Ishikawa (cell line): ENCODE measurements around the gene LRRTM4.

ENCODE experiments used
- CEBPB ChIP-seq: IDR thresholded peaks from 2 replicates; pipeline ENCODE4 v1.6.1; 2012
- CREB1 ChIP-seq: IDR thresholded peaks from 2 replicates; pipeline ENCODE4 v1.6.1; 2012; ENCODE audit warnings: low read depth
- EGR1 ChIP-seq: IDR thresholded peaks from 2 replicates; pipeline ENCODE4 v1.6.1; 2012
- EP300 ChIP-seq: IDR thresholded peaks from 2 replicates; pipeline ENCODE4 v1.6.1; 2012; ENCODE audit warnings: borderline replicate concordance
- FOXM1 ChIP-seq: IDR thresholded peaks from 2 replicates; pipeline ENCODE4 v1.6.1; 2012; ENCODE audit warnings: low read depth, borderline replicate concordance
- MAX ChIP-seq: IDR thresholded peaks from 2 replicates; pipeline ENCODE4 v1.6.1; 2012
- NFIC ChIP-seq: IDR thresholded peaks from 2 replicates; pipeline ENCODE4 v1.6.1; 2012
- RAD21 ChIP-seq: IDR thresholded peaks from 2 replicates; pipeline ENCODE4 v1.6.1; 2012; ENCODE audit warnings: low read depth
- REST ChIP-seq: IDR thresholded peaks from 2 replicates; pipeline ENCODE4 v1.6.1; 2012; ENCODE audit warnings: low read depth, mild to moderate bottlenecking
- TAF1 ChIP-seq: IDR thresholded peaks from 2 replicates; pipeline ENCODE4 v1.6.1; 2012; ENCODE audit warnings: low read depth, mild to moderate bottlenecking
- TCF12 ChIP-seq: IDR thresholded peaks from 2 replicates; pipeline ENCODE4 v1.6.1; 2012; ENCODE audit warnings: low read depth
- TEAD4 ChIP-seq: IDR thresholded peaks from 2 replicates; pipeline ENCODE4 v1.6.1; 2012
- USF1 ChIP-seq: IDR thresholded peaks from 2 replicates; pipeline ENCODE4 v1.6.1; 2012
- YY1 ChIP-seq: IDR thresholded peaks from 2 replicates; pipeline ENCODE4 v1.6.1; 2012; ENCODE audit warnings: low read depth
- ZBTB7A ChIP-seq: IDR thresholded peaks from 2 replicates; pipeline ENCODE4 v1.6.1; 2012; ENCODE audit warnings: low read depth

Gene LRRTM4

DNA sequence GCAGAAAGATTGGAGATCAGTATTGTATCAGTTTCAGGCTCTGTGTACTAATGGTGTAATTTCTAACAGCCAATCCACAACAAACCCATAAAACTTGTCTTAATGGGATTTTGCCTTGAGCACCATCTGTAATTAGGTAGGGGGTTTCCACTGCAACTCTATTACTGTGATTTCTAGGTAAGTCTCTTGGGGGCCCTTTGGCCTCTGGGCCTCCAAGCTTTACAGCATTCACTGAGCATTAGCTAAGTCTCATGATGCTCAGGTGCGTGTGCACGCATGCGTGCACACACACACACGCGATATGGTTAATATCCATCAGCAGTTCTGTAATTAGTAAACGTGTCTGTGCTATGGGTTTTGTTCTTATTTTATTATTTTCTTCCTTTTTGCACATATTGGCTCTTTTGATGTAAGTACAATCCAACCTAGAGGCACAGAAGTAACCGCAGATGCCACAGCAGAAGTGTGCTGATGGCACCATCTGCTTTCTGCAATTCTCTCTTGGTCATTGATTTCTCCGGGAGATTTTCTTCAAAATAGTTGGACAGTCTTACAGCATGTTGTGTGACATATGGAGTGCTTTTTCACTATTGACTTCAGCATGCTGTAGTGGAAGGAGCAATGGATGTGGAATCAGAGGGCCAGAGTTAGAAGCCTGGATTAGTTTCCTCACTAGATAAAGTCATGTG, 592.0 kb downstream of the LRRTM4 start:
- TF ChIP-seq RAD21: no peak
- no peak for TF ChIP-seq EGR1
- TF ChIP-seq TCF12: no peak
- no peak for TF ChIP-seq FOXM1
- TF ChIP-seq CEBPB: no peak
- no peak for TF ChIP-seq REST
- TF ChIP-seq ZBTB7A: no peak

DNA sequence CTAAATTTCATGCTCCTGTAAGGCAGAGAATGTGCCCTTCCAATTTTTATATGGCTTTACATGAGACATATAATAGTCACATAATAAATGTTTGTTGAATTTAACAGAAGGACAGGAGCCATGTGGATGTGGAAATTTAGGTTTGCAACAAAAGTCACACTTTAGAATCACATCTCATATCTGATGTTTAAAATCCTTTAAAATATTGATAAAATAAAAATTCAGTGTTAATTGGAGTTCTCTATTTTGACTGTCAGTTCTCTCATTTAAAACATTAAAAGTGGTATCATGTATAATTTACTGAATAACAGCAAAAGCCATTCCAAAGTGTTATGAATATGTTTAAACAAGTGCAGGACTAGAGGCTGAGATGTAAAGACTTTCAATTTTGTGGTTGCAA, 594.1 kb downstream of the LRRTM4 start:
- TF ChIP-seq FOXM1 (no peak), EP300 (no peak), EGR1 (no peak), YY1 (no peak), USF1 (no peak), ZBTB7A (no peak), REST (no peak), CREB1 (no peak), MAX (no peak), NFIC (no peak), TAF1 (no peak), RAD21 (no peak), CEBPB (no peak), TCF12 (no peak)

DNA sequence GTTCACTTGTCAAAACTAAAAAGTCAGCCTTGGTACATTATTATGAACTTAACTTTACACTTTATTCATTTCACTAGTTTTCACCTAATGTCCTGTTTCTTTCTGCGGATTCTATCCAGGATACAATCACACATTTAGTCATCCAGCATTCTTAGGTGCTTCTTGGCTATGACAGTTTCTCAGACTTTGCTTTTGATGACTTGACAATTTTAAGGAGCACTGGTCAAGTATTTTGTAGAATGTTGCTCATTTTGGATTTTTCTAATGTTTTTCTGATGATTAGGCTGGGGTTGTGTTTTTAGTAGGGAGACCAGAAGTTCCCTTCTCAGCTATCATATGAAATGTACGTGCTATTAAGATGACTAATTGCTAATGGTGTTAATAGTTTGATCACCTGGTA, 601.2 kb downstream of the LRRTM4 start:
- TF ChIP-seq TEAD4: no peak
- no peak for TF ChIP-seq TAF1
- TF ChIP-seq MAX: no peak
- no peak for TF ChIP-seq TCF12
- TF ChIP-seq FOXM1: no peak
- TF ChIP-seq EP300: no peak
- TF ChIP-seq EGR1: no peak

- TF ChIP-seq CREB1 (no peak), USF1 (no peak), YY1 (no peak), FOXM1 (no peak), EGR1 (no peak), CEBPB (no peak), RAD21 (no peak)
Measured at GRCh38 chr2:76895469-76895868, 626.7 kb downstream of the LRRTM4 start.

DNA sequence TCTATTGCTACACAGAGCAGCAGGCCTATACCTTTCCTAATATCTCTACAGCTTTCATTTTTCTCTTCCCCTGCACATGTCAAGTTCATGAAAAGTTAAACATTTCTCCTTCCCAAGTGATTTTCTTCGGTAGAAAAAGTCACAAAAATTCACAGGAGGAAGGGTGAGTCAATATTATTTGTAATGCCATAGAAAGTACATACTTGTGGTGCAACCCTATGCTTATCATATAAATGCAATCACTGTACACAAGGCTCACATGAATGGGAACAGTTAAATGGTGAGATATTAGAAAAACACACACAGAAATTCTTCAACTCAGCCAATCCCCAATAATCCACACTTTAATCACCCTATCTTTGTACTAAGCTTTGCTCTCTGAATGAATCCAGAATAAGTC, 651.6 kb downstream of the LRRTM4 start:
- TF ChIP-seq REST (no peak), ZBTB7A (no peak), TCF12 (no peak), CREB1 (no peak)
